Prostate gland (tissue), 2 donors: Measurements from ENCODE around the gene GLRA3.

ENCODE experiments used
- CTCF ChIP-seq, 4 experiments: fragments of 200-600 bp in 2 of 4; fragments of 450-650 bp in 2 of 4; sonication (generic) in 2 of 4; IDR thresholded peaks; 1 replicate in 3 of 4; 2 replicates in 1 of 4; pipeline ENCODE4 v1.5.1; 2016 to 2019; ENCODE audit warnings: antibody characterized with exemption in 4 of 4, mild to moderate bottlenecking in 2 of 4, moderate library complexity in 2 of 4
- POLR2A ChIP-seq: fragments of 450-650 bp; IDR thresholded peaks from one replicate; pipeline ENCODE4 v1.6.1; 2016; ENCODE audit warnings: antibody characterized with exemption, mild to moderate bottlenecking
- POLR2AphosphoS5 ChIP-seq: sonication (generic); formaldehyde crosslinking; IDR thresholded peaks from one replicate; pipeline ENCODE4 v1.6.1; 2017; ENCODE audit warnings: antibody characterized with exemption

- TF ChIP-seq POLR2A (no peak), CTCF (IDR thresholded peaks at IDR 0.05) (no peak), POLR2AphosphoS5 (no peak)
Observed at GRCh38 chr4:174716986-174717770, 111.9 kb downstream of the GLRA3 start.
